Lower leg skin (tissue), 3 donors: Measurements from ENCODE around the gene WRAP53.

Source experiments
- POLR2A ChIP-seq, 2 donors: fragments of 450-650 bp; IDR thresholded peaks; one replicate each; pipeline ENCODE4 v1.6.1; 2016 to 2017; ENCODE audit warnings: antibody characterized with exemption in 2 of 2, mild to moderate bottlenecking in 1 of 2, moderate library complexity in 1 of 2
- TF ChIP-seq, protein P1 (sequence below), 3 donors: fragments of 450-650 bp; IDR thresholded peaks; one replicate each; pipeline ENCODE4 v1.5.1; 2016; ENCODE audit warnings: antibody characterized with exemption in 3 of 3, mild to moderate bottlenecking in 3 of 3, moderate library complexity in 2 of 3

GRCh38 chr17:7668482-7668881, 19.8 kb upstream of the WRAP53 start:
- TF ChIP-seq, protein P1, sequence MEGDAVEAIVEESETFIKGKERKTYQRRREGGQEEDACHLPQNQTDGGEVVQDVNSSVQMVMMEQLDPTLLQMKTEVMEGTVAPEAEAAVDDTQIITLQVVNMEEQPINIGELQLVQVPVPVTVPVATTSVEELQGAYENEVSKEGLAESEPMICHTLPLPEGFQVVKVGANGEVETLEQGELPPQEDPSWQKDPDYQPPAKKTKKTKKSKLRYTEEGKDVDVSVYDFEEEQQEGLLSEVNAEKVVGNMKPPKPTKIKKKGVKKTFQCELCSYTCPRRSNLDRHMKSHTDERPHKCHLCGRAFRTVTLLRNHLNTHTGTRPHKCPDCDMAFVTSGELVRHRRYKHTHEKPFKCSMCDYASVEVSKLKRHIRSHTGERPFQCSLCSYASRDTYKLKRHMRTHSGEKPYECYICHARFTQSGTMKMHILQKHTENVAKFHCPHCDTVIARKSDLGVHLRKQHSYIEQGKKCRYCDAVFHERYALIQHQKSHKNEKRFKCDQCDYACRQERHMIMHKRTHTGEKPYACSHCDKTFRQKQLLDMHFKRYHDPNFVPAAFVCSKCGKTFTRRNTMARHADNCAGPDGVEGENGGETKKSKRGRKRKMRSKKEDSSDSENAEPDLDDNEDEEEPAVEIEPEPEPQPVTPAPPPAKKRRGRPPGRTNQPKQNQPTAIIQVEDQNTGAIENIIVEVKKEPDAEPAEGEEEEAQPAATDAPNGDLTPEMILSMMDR (IDR thresholded peaks at IDR 0.05): no peak
- TF ChIP-seq POLR2A (IDR thresholded peaks at IDR 0.05): no peak
